Transverse colon (tissue), 4 donors: Measurements from ENCODE around the gene PRM1. TPM values are rescaled to one million over a fixed set of nuclear protein-coding genes. Genes with fewer than 3 reads are reported as not detected.
"Not testable (repeated sequence)": the region's sequence is repeated elsewhere in the genome, so short reads cannot be mapped to it uniquely, and the experiment has no call there.

Source experiments
- DNase-seq: peaks from one replicate; pipeline ENCODE4 v3.0.0-alpha.2; 2019
- H3K27ac ChIP-seq, 4 donors: fragments of 200-600 bp; sonication (generic); 2 replicates each; pipeline ENCODE4 v1.5.1; 2016 to 2018; ENCODE audit warnings: inconsistent platforms in 4 of 4
- H3K27me3 ChIP-seq: fragments of 200-600 bp; sonication (generic); 2 replicates; pipeline ENCODE4 v1.5.1; 2017; ENCODE audit warnings: inconsistent platforms
- H3K36me3 ChIP-seq, 4 donors: fragments of 200-600 bp; sonication (generic); 2 replicates each; pipeline ENCODE4 v1.5.1; 2017 to 2019; ENCODE audit warnings: inconsistent platforms in 4 of 4
- H3K4me1 ChIP-seq, 4 donors: fragments of 200-600 bp; sonication (generic); 2 replicates each; pipeline ENCODE4 v1.5.1; 2017 to 2020; ENCODE audit warnings: inconsistent platforms in 4 of 4
- H3K4me3 ChIP-seq, 4 donors: fragments of 200-600 bp; sonication (generic); 1 replicate in 1 of 4; 2 replicates in 3 of 4; pipeline versions ENCODE4 v1.5.1 to v1.6.1; 2017 to 2019; ENCODE audit warnings: inconsistent platforms in 4 of 4
- H3K9me3 ChIP-seq, 2 donors: fragments of 200-600 bp; sonication (generic); 2 replicates each; pipeline ENCODE4 v1.5.1; 2017 to 2019; ENCODE audit warnings: inconsistent platforms in 2 of 2
- CTCF ChIP-seq, 5 experiments: fragments of 200-600 bp in 3 of 5; fragments of 450-650 bp in 2 of 5; sonication (generic) in 3 of 5; IDR thresholded peaks; 1 replicate in 2 of 5; 2 replicates in 3 of 5; pipeline ENCODE4 v1.5.1; 2016 to 2017; ENCODE audit warnings: antibody characterized with exemption in 5 of 5, inconsistent platforms in 3 of 5, mild to moderate bottlenecking in 2 of 5, moderate library complexity in 1 of 5
- EP300 ChIP-seq: sonication (generic); formaldehyde crosslinking; IDR thresholded peaks from one replicate; pipeline ENCODE4 v1.6.1; 2017; ENCODE audit warnings: antibody characterized with exemption, low read depth
- POLR2A ChIP-seq: fragments of 450-650 bp; IDR thresholded peaks from one replicate; pipeline ENCODE4 v1.6.1; 2016; ENCODE audit warnings: antibody characterized with exemption, mild to moderate bottlenecking, moderate library complexity
- POLR2AphosphoS5 ChIP-seq, 3 donors: sonication (generic); formaldehyde crosslinking; IDR thresholded peaks; one replicate each; pipeline ENCODE4 v1.6.1; 2016; ENCODE audit warnings: antibody characterized with exemption in 3 of 3
- WGBS, 2 donors: methylation state at CpG; one replicate each; pipeline ENCODE4 v1.1.5; 2018; ENCODE audit warnings: low coverage in 1 of 2; 5-methylcytosine and 5-hydroxymethylcytosine counted together
- in situ Hi-C, 4 donors: fragments of 200-750 bp; cut with MboI; loops; one replicate each; pipeline versions ENCODE4 v1.15.0 to v1.15.1; 2017; ENCODE audit warnings: low sequenced_read_pairs in 3 of 4, low pct_ligation_motif_present in 1 of 4, low pct_unique_long_range_greater_than_20kb in 1 of 4
- intact Hi-C: fragments of 100-400 bp; cut with DNase I; formaldehyde crosslinking; loops from one replicate; pipeline ENCODE4 v1.15.1; 2023; ENCODE audit warnings: low total_unique reads
- total RNA-seq, 4 donors: library from RNA; depleted of rRNA; stranded (reverse); fragments of >200 nt; gene quantifications; one replicate each; pipeline ENCODE4 v1.1.0, GENCODE V29; 2016

The PRM1 gene
- total RNA-seq, 4 donors from 2014 or later = not detected

GRCh38 chr16:11299865-11300559, 18.9 kb upstream of the PRM1 start:
- DNase-seq = no peak
- TF ChIP-seq EP300 (no peak), POLR2AphosphoS5 (IDR thresholded peaks at IDR 0.05) (no peak), POLR2A (no peak), CTCF (IDR thresholded peaks at IDR 0.05) (no peak)
- H3K9me3 ChIP-seq = no peaks in the 10 kb centered on the region
- H3K27ac ChIP-seq = no peak overlapping the region
- peaks cover 3 to 19% (median 13%) of the 10 kb centered on the region in 4 donors for H3K4me1 ChIP-seq
- H3K4me3 ChIP-seq = no peak overlapping the region
- no peaks in the 10 kb centered on the region for H3K36me3 ChIP-seq
- in situ Hi-C loops = no loop called here
- intact Hi-C loops = no loop called here
- H3K27me3 ChIP-seq = no peaks in the 10 kb centered on the region
- 87% methylated on average over 6 of the region's 6 CpGs; no CpG with 5 or more reads in 1 of the 2 donors for WGBS, 2 donors

GRCh38 chr16:11298950-11299547, 17.9 kb upstream of the PRM1 start:
- WGBS, 2 donors = 71 to 86% methylated on average over 6 to 13 of the region's 13 CpGs
- DNase-seq, H3K36me3 ChIP-seq, H3K4me3 ChIP-seq, H3K27ac ChIP-seq, in situ Hi-C loops, H3K9me3 ChIP-seq, H3K27me3 ChIP-seq, intact Hi-C loops: not testable (repeated sequence)
- peaks cover 3 to 19% (median 13%) of the 10 kb centered on the region in 4 donors for H3K4me1 ChIP-seq

GRCh38 chr16:11298143-11298900, 17.2 kb upstream of the PRM1 start:
- peak overlapping the region in 3 of 4 donors; percentile 7 to 38 (median 14) for H3K27ac ChIP-seq
- DNase-seq = no peak
- no peaks in the 10 kb centered on the region for H3K36me3 ChIP-seq
- WGBS, 2 donors = 85 to 89% methylated on average over 4 to 5 of the region's 5 CpGs
- H3K4me1 ChIP-seq = peaks cover 3 to 19% (median 13%) of the 10 kb centered on the region in 4 donors
- intact Hi-C loops (no loop called here), in situ Hi-C loops (no loop called here)
- H3K9me3 ChIP-seq = no peaks in the 10 kb centered on the region
- H3K27me3 ChIP-seq = no peaks in the 10 kb centered on the region
- no peak for TF ChIP-seq POLR2A
- TF ChIP-seq EP300 = no peak
- TF ChIP-seq POLR2AphosphoS5 (IDR thresholded peaks at IDR 0.05) = no peak
- H3K4me3 ChIP-seq = no peak overlapping the region

GRCh38 chr16:11297492-11298142, 16.5 kb upstream of the PRM1 start:
- peak overlapping the region in 3 of 4 donors; percentile 7 to 38 (median 14) for H3K27ac ChIP-seq
- intact Hi-C loops = no loop called here

More at GRCh38 chr16:11297492-11298142, 16.5 kb upstream of the PRM1 start:
- TF ChIP-seq POLR2AphosphoS5 (IDR thresholded peaks at IDR 0.05) (peak in 1 of 3 donors; percentile 24), POLR2A (no peak), CTCF (IDR thresholded peaks at IDR 0.05) (peak in 1 of 5 experiments; percentile 15), EP300 (no peak)
- Histone ChIP-seq H3K9me3 (no peaks in the 10 kb centered on the region), H3K27me3 (no peaks in the 10 kb centered on the region), H3K36me3 (no peaks in the 10 kb centered on the region), H3K4me3 (peak overlapping the region in 1 of 4 donors; percentile 31), H3K4me1 (peaks cover 3 to 19% (median 13%) of the 10 kb centered on the region in 4 donors)
- in situ Hi-C loops = no loop called here
- whole genome bisulfite sequencing, 2 donors = 10 to 80% methylated on average over 1 to 19 of the region's 19 CpGs
- peak; percentile 84 for DNase-seq
